ENCODE results near the gene FMOD. TPM values are rescaled to one million over a fixed set of nuclear protein-coding genes. Genes with fewer than 3 reads are reported as not detected.
A peak's percentile ranks its signal among the peaks of the same experiment; 100 is the strongest.

The FMOD gene
- polyA plus RNA-seq, 1 experiment = 18.0 TPM

- no peak for DNase-seq (ENCODE audit: low read depth)
- ChIA-PET CTCF (interaction anchor here (0.9 to 5.0 kb wide), 4 partner anchors 22 to 106 kb away, joined by 4 to 22 read pairs (median 5); no protein-coding TSS in a partner anchor), POLR2A (interaction anchor here (0.6 kb wide), 1 partner anchor 138 kb away, joined by 3 read pairs; no protein-coding TSS in a partner anchor)
- no peak overlapping the region for H3K4me3 ChIP-seq (ENCODE audit: low read depth, low read length)
- no peaks in the 10 kb centered on the region for H3K36me3 ChIP-seq (ENCODE audit: control insufficient read depth, insufficient read depth, low read length)
- peaks cover 1% of the 10 kb centered on the region; the same call in 1 of the 2 replicates for H3K27me3 ChIP-seq (ENCODE audit: control insufficient read depth, insufficient read depth, low read length)
- TF ChIP-seq CTCF (IDR thresholded peaks at IDR 0.05; ENCODE audit: insufficient read depth, low read depth, low read length) = no peak
Measured at GRCh38 chr1:203373991-203374390, 23.1 kb upstream of the FMOD start.

DNA sequence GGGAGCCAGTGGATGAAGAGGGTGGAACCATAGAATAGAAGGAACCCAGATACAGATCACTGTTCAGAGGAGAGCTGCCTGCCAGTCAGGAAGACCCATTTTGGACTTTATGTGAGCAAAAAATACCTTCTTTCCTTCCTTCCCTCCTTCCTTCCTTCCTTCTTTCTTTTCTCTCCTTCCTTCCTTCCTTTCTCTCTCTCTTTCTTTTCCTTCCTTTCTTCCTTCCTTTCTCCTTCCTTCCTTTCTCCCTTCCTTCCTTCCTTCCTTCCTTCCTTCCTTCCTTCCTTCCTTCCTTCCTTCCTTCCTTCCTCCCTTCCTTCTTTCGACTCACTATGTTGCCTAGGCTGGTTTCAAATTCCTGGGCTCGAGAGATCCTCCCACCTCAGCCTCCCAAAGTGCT, 22.1 kb upstream of the FMOD start:
- ChIA-PET POLR2A (no interaction called here), CTCF (interaction anchor here (1.2 to 3.4 kb wide), 5 partner anchors 23 to 114 kb away, joined by 4 to 26 read pairs (median 5); no protein-coding TSS in a partner anchor)
- DNase-seq (ENCODE audit: low read depth) = no peak
- Histone ChIP-seq H3K27me3 (ENCODE audit: control insufficient read depth, insufficient read depth, low read length) (peaks cover 1% of the 10 kb centered on the region; the same call in 1 of the 2 replicates), H3K4me3 (ENCODE audit: low read depth, low read length) (no peak overlapping the region), H3K36me3 (ENCODE audit: control insufficient read depth, insufficient read depth, low read length) (no peaks in the 10 kb centered on the region)
- TF ChIP-seq CTCF (IDR thresholded peaks at IDR 0.05; ENCODE audit: insufficient read depth, low read depth, low read length) = no peak

GRCh38 chr1:203371288-203371687, 20.4 kb upstream of the FMOD start:
- TF ChIP-seq CTCF (IDR thresholded peaks at IDR 0.05; ENCODE audit: insufficient read depth, low read depth, low read length) = no peak
- CTCF ChIA-PET = interaction anchor here (1.1 to 3.4 kb wide), 4 partner anchors 13 to 117 kb away, joined by 3 to 26 read pairs (median 6); no protein-coding TSS in a partner anchor
- POLR2A ChIA-PET = no interaction called here

DNA sequence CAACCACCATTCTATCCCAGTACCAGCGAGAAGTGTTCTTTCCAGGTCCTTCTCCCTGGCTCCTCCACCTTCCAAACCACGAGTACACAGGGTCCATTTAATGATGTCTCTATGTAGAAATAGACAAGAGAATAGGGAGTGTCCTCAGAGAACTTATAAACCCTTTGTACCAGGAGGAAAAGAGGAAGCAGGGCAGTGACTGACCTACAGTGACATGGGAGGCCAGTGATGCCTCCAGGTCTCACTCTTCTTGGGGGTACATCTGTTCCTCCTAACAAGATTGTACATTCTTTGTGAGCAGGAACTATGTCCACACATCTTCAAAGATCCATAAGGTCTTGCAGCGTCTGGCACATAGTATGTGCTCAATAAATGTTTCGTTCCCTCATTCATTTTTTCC, 18.7 kb upstream of the FMOD start:
- TF ChIP-seq CTCF (IDR thresholded peaks at IDR 0.05; ENCODE audit: insufficient read depth, low read depth, low read length) = no peak
- no peaks in the 10 kb centered on the region for H3K36me3 ChIP-seq (ENCODE audit: control insufficient read depth, insufficient read depth, low read length)
- H3K27me3 ChIP-seq (ENCODE audit: control insufficient read depth, insufficient read depth, low read length) = peaks cover 1% of the 10 kb centered on the region
- CTCF ChIA-PET = interaction anchor here (0.6 to 5.2 kb wide), 14 partner anchors 9 to 125 kb away, joined by 3 to 47 read pairs (median 8); partner anchors contain the start of genes FMOD, OPTC and PRELP
- POLR2A ChIA-PET = no interaction called here
- no peak overlapping the region for H3K4me3 ChIP-seq (ENCODE audit: low read depth, low read length)
- DNase-seq (ENCODE audit: low read depth) = no peak

More at GRCh38 chr1:203371288-203371687, 20.4 kb upstream of the FMOD start:
- no peaks in the 10 kb centered on the region for H3K36me3 ChIP-seq (ENCODE audit: control insufficient read depth, insufficient read depth, low read length)
- no peak overlapping the region for H3K4me3 ChIP-seq (ENCODE audit: low read depth, low read length)
- DNase-seq (ENCODE audit: low read depth) = no peak
- peaks cover 1% of the 10 kb centered on the region for H3K27me3 ChIP-seq (ENCODE audit: control insufficient read depth, insufficient read depth, low read length)

GRCh38 chr1:203368624-203369451, 17.9 kb upstream of the FMOD start:
- DNase-seq (ENCODE audit: low read depth) = peak; percentile 61
- POLR2A ChIA-PET = interaction anchor here (0.6 kb wide), 1 partner anchor 98 kb away, joined by 4 read pairs; no protein-coding TSS in a partner anchor

More at GRCh38 chr1:203368624-203369451, 17.9 kb upstream of the FMOD start:
- H3K27me3 ChIP-seq (ENCODE audit: control insufficient read depth, insufficient read depth, low read length) = peaks cover 7% of the 10 kb centered on the region
- no peak overlapping the region for H3K4me3 ChIP-seq (ENCODE audit: low read depth, low read length)
- peak; percentile 59 for TF ChIP-seq CTCF (IDR thresholded peaks at IDR 0.05; ENCODE audit: insufficient read depth, low read depth, low read length)
- CTCF ChIA-PET = interaction anchor here (0.6 to 5.2 kb wide), 19 partner anchors 10 to 136 kb away, joined by 3 to 47 read pairs (median 5); partner anchors contain the start of genes FMOD, OPTC and PRELP
- no peaks in the 10 kb centered on the region for H3K36me3 ChIP-seq (ENCODE audit: control insufficient read depth, insufficient read depth, low read length)

Measured in BJ (cell line).